Loucy (cell line): Measurements from ENCODE around the gene IGSF21.

Experiments used
- H2AFZ ChIP-seq: fragments of 200-600 bp; sonication (generic); 2 replicates; pipeline ENCODE4 v1.6.0; 2016; ENCODE audit warnings: antibody characterized with exemption, mild to moderate bottlenecking, low read length, moderate library complexity
- H3F3A ChIP-seq: fragments of 200-600 bp; 2 replicates; pipeline ENCODE4 v1.6.0; 2016; ENCODE audit warnings: antibody characterized with exemption, low read depth, mild to moderate bottlenecking
- H3K27me3 ChIP-seq: fragments of 200-600 bp; sonication (generic); 2 replicates; pipeline ENCODE4 v1.6.1; 2014; ENCODE audit warnings: low read length, mild to moderate bottlenecking; ENCODE audit not compliant: insufficient read depth, poor library complexity, severe bottlenecking
- H3K36me3 ChIP-seq: fragments of 200-600 bp; sonication (generic); 2 replicates; pipeline ENCODE4 v1.6.1; 2016; ENCODE audit warnings: low read length; ENCODE audit not compliant: insufficient read depth
- H3K4me1 ChIP-seq: fragments of 200-600 bp; sonication (generic); 2 replicates; pipeline ENCODE4 v1.5.1; 2014; ENCODE audit warnings: low read length, mild to moderate bottlenecking; ENCODE audit not compliant: insufficient read depth, poor library complexity, severe bottlenecking
- H3K4me2 ChIP-seq: fragments of 200-600 bp; sonication (generic); 2 replicates; pipeline ENCODE4 v1.6.0; 2014; ENCODE audit warnings: antibody characterized with exemption, low read length, low read depth, mild to moderate bottlenecking; ENCODE audit not compliant: poor library complexity, severe bottlenecking
- H3K4me3 ChIP-seq: fragments of 200-600 bp; sonication (generic); 2 replicates; pipeline ENCODE4 v1.5.1; 2014; ENCODE audit warnings: low read length, mild to moderate bottlenecking, mixed read lengths; ENCODE audit not compliant: poor library complexity, severe bottlenecking
- H3K79me2 ChIP-seq: fragments of 200-600 bp; sonication (generic); 2 replicates; pipeline ENCODE4 v1.6.1; 2014; ENCODE audit warnings: low read length; ENCODE audit not compliant: insufficient read depth
- H3K9ac ChIP-seq: fragments of 200-600 bp; sonication (generic); 2 replicates; pipeline ENCODE4 v1.6.0; 2014; ENCODE audit warnings: mild to moderate bottlenecking, low read depth, low read length, moderate library complexity; ENCODE audit not compliant: poor library complexity, severe bottlenecking
- H3K9me2 ChIP-seq: fragments of 200-600 bp; sonication (generic); replicated peaks from 2 replicates; pipeline ENCODE4 v1.6.1; 2016; ENCODE audit warnings: low read depth, low read length, mixed read lengths
- H3K9me3 ChIP-seq: fragments of 200-600 bp; sonication (generic); 2 replicates; pipeline ENCODE4 v1.6.1; 2014; ENCODE audit warnings: mild to moderate bottlenecking, antibody characterized with exemption, low read length, low read depth; ENCODE audit not compliant: insufficient read depth
- H4K20me1 ChIP-seq: fragments of 200-600 bp; sonication (generic); 2 replicates; pipeline ENCODE4 v1.6.0; 2014; ENCODE audit warnings: antibody characterized with exemption, low read length, mild to moderate bottlenecking; ENCODE audit not compliant: insufficient read depth, poor library complexity, severe bottlenecking
- EZH2phosphoT487 ChIP-seq: fragments of 200-600 bp; IDR thresholded peaks from 2 replicates; pipeline ENCODE4 v1.6.1; 2018; ENCODE audit warnings: antibody characterized with exemption, mild to moderate bottlenecking, moderate library complexity, borderline replicate concordance
- TF ChIP-seq, protein P1 (sequence below): fragments of 200-600 bp; sonication (generic); conservative IDR thresholded peaks from 2 replicates; pipeline ENCODE4 v1.5.1; 2014; ENCODE audit warnings: mild to moderate bottlenecking, antibody characterized with exemption, low read length

IGSF21 gene

DNA sequence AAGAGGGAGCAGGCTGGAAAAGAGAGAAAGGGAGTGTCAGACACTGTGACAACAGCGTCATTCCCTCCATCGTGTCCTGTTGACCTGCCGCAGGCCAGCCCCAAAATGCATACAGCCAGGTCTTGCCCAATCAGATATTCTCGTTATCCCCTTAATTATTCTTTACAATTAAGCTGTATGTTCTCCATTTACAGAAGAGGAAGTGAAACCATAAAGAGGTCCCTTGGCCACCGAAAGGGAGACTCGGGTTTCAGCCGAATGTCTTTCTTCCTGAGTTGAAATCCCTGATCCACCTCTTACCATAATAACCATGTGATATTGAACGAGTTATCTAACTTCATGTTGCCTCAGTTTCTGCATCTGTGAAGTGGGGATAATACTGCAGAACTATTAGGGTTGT lies 70.5 kb downstream of the IGSF21 start:
- Histone ChIP-seq H3K79me2 (no peaks in the 10 kb centered on the region), H3K9ac (no peak overlapping the region), H3K9me3 (no peaks in the 10 kb centered on the region; the same call in 1 of the 2 replicates), H3K9me2 (no peaks in the 10 kb centered on the region), H3F3A (no peaks in the 10 kb centered on the region), H3K4me2 (no peak overlapping the region), H2AFZ (no peak overlapping the region), H3K4me3 (no peak overlapping the region), H3K36me3 (no peaks in the 10 kb centered on the region), H3K27me3 (no peaks in the 10 kb centered on the region), H3K4me1 (no peaks in the 10 kb centered on the region), H4K20me1 (no peaks in the 10 kb centered on the region)
- TF ChIP-seq, protein P1, sequence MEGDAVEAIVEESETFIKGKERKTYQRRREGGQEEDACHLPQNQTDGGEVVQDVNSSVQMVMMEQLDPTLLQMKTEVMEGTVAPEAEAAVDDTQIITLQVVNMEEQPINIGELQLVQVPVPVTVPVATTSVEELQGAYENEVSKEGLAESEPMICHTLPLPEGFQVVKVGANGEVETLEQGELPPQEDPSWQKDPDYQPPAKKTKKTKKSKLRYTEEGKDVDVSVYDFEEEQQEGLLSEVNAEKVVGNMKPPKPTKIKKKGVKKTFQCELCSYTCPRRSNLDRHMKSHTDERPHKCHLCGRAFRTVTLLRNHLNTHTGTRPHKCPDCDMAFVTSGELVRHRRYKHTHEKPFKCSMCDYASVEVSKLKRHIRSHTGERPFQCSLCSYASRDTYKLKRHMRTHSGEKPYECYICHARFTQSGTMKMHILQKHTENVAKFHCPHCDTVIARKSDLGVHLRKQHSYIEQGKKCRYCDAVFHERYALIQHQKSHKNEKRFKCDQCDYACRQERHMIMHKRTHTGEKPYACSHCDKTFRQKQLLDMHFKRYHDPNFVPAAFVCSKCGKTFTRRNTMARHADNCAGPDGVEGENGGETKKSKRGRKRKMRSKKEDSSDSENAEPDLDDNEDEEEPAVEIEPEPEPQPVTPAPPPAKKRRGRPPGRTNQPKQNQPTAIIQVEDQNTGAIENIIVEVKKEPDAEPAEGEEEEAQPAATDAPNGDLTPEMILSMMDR, result no peak
- no peak for TF ChIP-seq EZH2phosphoT487

DNA sequence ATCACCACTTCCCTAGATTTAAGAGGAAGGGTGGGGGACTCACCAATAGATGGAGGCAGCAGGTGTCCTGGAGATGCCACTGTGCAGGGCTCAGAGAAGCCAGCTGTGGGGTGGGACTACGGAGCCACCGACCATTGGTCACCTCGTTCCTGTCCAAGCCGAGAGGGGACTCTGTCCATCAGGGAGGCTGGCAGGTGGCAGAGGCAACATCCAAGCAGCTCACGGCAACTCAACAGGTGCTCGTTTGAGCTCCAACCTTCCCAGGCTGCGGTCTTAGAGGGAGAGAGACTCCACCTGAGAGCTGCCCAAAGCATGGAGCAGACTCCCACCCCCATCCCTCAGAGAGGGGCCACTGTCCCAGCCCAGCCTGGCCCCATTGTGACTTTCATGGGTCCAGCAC lies 71.4 kb downstream of the IGSF21 start:
- Histone ChIP-seq H3K4me1 (no peaks in the 10 kb centered on the region), H4K20me1 (no peaks in the 10 kb centered on the region), H3K36me3 (no peaks in the 10 kb centered on the region), H3K4me2 (no peak overlapping the region), H3K9me3 (no peaks in the 10 kb centered on the region; the same call in 1 of the 2 replicates), H3K79me2 (no peaks in the 10 kb centered on the region), H3K27me3 (no peaks in the 10 kb centered on the region), H3K9ac (no peak overlapping the region), H3F3A (no peaks in the 10 kb centered on the region), H3K4me3 (no peak overlapping the region), H3K9me2 (no peaks in the 10 kb centered on the region), H2AFZ (no peak overlapping the region)
- no peak for TF ChIP-seq EZH2phosphoT487
- TF ChIP-seq, protein P1, result no peak

DNA sequence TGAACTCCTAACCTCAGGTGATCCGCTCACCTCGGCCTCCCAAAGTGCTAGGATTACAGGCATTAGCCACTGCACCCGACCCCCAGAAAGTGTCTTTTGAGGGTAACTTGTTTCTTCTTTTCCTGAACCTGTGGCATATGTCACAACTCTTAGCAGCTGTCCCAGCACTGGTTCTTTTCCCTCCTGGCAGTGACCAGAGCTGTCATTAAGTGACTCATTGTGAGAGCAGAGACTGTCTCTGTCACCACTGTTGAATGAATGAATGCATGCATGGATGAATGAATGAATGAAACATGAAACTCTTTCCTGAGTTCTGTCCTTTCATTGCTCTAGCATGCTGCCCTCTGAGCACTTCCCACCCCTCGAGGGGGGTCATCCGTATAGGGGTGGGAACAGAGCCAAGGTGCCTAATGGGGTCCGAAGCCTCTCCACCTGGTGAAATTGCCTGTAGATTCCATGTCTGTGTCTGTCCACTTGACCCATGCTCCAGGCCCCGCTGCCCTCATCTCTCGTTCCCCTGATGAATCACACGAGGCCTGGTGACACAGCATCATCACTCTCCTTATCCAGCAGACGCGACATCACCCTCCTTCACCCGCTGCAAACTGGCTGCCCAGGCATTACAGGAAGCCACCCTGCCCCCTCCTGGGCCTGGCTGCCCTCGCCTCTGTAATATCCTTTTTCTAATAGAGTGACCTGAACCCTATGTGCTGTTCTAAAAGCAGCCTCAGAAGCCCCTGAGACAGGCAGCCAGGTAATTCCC lies 75.0 kb downstream of the IGSF21 start:
- Histone ChIP-seq H4K20me1 (no peaks in the 10 kb centered on the region), H2AFZ (no peak overlapping the region), H3K9me3 (no peaks in the 10 kb centered on the region; the same call in 1 of the 2 replicates), H3K4me2 (no peak overlapping the region), H3K4me3 (no peak overlapping the region), H3K4me1 (no peaks in the 10 kb centered on the region), H3K27me3 (no peaks in the 10 kb centered on the region), H3K9ac (no peak overlapping the region), H3K36me3 (no peaks in the 10 kb centered on the region), H3F3A (no peaks in the 10 kb centered on the region), H3K79me2 (no peaks in the 10 kb centered on the region), H3K9me2 (no peaks in the 10 kb centered on the region)
- TF ChIP-seq, protein P1, result no peak
- no peak for TF ChIP-seq EZH2phosphoT487
